Measurements from ENCODE around the gene VTCN1.

VTCN1 gene

GRCh38 chr1:117188170-117188815 is 22.4 kb downstream of the VTCN1 start:
- Mint-ChIP-seq H3K27ac (no peak overlapping the region), H3K4me1 (peaks cover 0 to 3% of the 10 kb centered on the region in 2 donors), H3K4me3 (no peak overlapping the region), H3K9me3 (peaks cover 4 to 5% of the 10 kb centered on the region in 2 donors), H3K36me3 (no peaks in the 10 kb centered on the region), H3K27me3 (peaks cover 0 to 12% of the 10 kb centered on the region in 2 donors)
- ATAC-seq (replicated peaks) (no peak), DNase-seq (no peak)

DNA sequence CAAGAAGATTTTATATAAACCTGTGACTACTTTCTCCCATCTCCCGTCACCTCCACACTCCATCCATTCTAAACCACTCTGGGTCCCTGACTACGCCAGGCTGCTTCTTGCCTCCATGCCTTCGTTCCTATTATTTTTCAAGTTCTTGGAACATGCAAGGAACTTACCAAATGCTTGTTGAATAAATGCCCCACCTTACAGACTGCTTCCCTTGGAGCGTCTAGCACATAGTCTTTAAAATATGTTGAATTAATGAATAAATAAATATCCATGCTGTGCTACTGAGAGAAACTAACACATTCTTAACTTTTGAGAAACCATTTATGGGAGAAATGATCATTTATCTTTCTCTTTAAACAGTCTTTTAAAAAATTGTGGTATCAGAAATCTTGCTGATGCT is 27.6 kb downstream of the VTCN1 start:
- Mint-ChIP-seq H3K27ac (no peak overlapping the region), H3K4me1 (no peaks in the 10 kb centered on the region), H3K4me3 (no peak overlapping the region), H3K9me3 (no peaks in the 10 kb centered on the region), H3K36me3 (no peaks in the 10 kb centered on the region), H3K27me3 (peaks cover 0 to 6% of the 10 kb centered on the region in 2 donors)
- DNase-seq = no peak
- ATAC-seq (replicated peaks) = no peak

GRCh38 chr1:117182319-117182718 is 28.4 kb downstream of the VTCN1 start:
- peaks cover 0 to 6% of the 10 kb centered on the region in 2 donors for H3K27me3 Mint-ChIP-seq
- no peaks in the 10 kb centered on the region for H3K4me1 Mint-ChIP-seq
- H3K36me3 Mint-ChIP-seq = no peaks in the 10 kb centered on the region
- no peak for DNase-seq
- no peak for ATAC-seq (replicated peaks)
- H3K27ac Mint-ChIP-seq = no peak overlapping the region
- no peaks in the 10 kb centered on the region for H3K9me3 Mint-ChIP-seq
- no peak overlapping the region for H3K4me3 Mint-ChIP-seq

GRCh38 chr1:117181630-117182041 is 29.1 kb downstream of the VTCN1 start:
- Mint-ChIP-seq H3K9me3 (no peaks in the 10 kb centered on the region), H3K27ac (no peak overlapping the region), H3K36me3 (no peaks in the 10 kb centered on the region), H3K27me3 (peaks cover 0 to 6% of the 10 kb centered on the region in 2 donors), H3K4me3 (no peak overlapping the region), H3K4me1 (no peaks in the 10 kb centered on the region)
- DNase-seq (no peak), ATAC-seq (replicated peaks) (peak in 1 of 2 donors; percentile 12)

GRCh38 chr1:117180147-117180967 is 30.4 kb downstream of the VTCN1 start:
- Mint-ChIP-seq H3K4me3 (no peak overlapping the region), H3K27me3 (no peaks in the 10 kb centered on the region), H3K36me3 (no peaks in the 10 kb centered on the region), H3K27ac (no peak overlapping the region), H3K4me1 (no peaks in the 10 kb centered on the region), H3K9me3 (no peaks in the 10 kb centered on the region)
- ATAC-seq (replicated peaks) (no peak), DNase-seq (no peak)

DNA sequence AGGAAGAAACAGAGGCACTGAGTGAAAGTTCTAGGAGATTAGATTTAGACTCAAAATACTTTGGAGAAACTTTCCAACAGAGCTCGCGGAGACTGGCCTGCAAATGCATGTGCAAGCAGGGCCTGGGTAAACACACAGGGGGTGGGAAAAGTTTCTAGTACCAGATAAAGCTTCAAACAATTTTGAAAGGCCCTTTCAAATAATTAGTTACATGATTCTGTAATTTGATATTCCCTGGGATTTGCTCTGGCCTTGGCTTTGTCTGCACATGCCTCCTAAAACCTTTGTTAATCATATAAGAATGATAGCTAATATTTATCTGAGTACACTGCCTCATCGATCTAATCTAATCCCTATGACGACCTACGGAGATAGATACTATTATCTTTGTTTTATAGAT is 31.3 kb downstream of the VTCN1 start:
- Mint-ChIP-seq H3K36me3 (no peaks in the 10 kb centered on the region), H3K9me3 (no peaks in the 10 kb centered on the region), H3K27me3 (no peaks in the 10 kb centered on the region), H3K4me3 (no peak overlapping the region), H3K4me1 (no peaks in the 10 kb centered on the region), H3K27ac (no peak overlapping the region)
- no peak for DNase-seq
- ATAC-seq (replicated peaks) = no peak

GRCh38 chr1:117178756-117179155 is 32.0 kb downstream of the VTCN1 start:
- DNase-seq (no peak), ATAC-seq (replicated peaks) (no peak)
- Mint-ChIP-seq H3K27ac (no peak overlapping the region), H3K27me3 (no peaks in the 10 kb centered on the region), H3K9me3 (no peaks in the 10 kb centered on the region), H3K4me1 (no peaks in the 10 kb centered on the region), H3K36me3 (no peaks in the 10 kb centered on the region), H3K4me3 (no peak overlapping the region)

DNA sequence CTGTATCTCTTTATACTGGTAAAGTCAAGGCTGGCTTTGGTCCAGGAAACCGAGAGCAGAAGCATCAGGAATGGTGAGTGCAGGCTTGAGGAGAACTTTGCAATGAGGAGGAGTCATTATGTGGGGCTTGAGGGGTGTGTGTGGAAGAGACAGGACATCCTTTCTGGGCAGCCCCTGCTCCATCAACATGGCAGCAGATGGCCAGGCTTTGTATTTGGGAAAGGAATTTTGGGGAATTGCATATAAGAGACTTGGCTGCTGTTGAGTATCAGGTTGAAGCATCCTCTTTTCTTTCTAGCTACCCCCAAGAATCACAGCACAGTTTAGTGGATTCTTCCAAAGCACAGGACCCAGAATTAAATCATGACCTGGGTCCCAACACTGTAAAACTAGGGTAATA is 33.4 kb downstream of the VTCN1 start:
- Mint-ChIP-seq H3K4me3 (no peak overlapping the region), H3K27me3 (no peaks in the 10 kb centered on the region), H3K9me3 (no peaks in the 10 kb centered on the region), H3K4me1 (no peaks in the 10 kb centered on the region), H3K27ac (no peak overlapping the region), H3K36me3 (no peaks in the 10 kb centered on the region)
- DNase-seq (no peak), ATAC-seq (replicated peaks) (no peak)

DNA sequence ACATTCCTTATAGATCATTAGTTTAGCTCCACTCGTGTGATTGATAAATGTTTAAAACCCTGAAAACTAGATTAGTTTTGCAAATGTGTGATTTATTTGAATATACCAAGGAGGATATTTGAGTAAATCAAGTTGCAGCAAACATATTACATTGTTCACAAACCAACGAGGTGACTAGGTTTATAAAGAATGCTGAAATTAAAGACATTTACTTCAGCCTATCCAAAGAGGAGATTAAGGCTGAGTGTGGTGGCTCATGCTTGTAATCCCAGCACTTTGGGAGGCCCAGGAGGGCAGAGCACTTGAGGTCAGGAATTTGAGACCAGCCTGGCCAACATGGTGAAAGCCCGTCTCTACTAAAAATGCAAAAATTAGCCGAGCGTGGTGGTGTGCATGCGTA is 34.1 kb downstream of the VTCN1 start:
- Mint-ChIP-seq H3K4me3 (no peak overlapping the region), H3K9me3 (no peaks in the 10 kb centered on the region), H3K4me1 (no peaks in the 10 kb centered on the region), H3K27ac (no peak overlapping the region), H3K27me3 (no peaks in the 10 kb centered on the region), H3K36me3 (no peaks in the 10 kb centered on the region)
- no peak for ATAC-seq (replicated peaks)
- no peak for DNase-seq

DNA sequence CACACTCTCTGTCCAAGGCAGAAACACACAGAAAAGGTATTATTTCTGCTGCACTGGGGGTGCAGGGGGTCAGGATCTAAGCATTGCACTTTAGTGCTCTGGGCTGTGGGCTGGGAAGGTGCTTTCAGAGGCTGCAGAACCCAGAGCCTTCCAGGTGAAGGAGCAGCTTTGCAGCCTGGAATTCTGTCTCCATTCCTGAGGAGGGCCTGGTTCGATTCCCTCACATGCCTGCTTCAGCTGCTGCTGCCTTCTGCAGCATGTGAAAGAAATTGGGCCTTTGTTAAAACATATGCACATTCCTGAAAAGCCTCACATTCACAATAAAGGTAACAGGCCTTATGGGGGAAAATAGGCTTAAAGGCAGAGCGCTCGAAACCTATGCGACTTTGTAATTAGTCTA is 35.9 kb downstream of the VTCN1 start:
- Mint-ChIP-seq H3K27ac (no peak overlapping the region), H3K27me3 (no peaks in the 10 kb centered on the region), H3K4me3 (no peak overlapping the region)

GRCh38 chr1:117173691-117174090 is 37.0 kb downstream of the VTCN1 start:
- Mint-ChIP-seq H3K9me3 (no peaks in the 10 kb centered on the region), H3K4me1 (no peaks in the 10 kb centered on the region), H3K36me3 (no peaks in the 10 kb centered on the region), H3K27me3 (no peaks in the 10 kb centered on the region), H3K27ac (no peak overlapping the region), H3K4me3 (no peak overlapping the region)
- no peak for ATAC-seq (replicated peaks)
- no peak for DNase-seq

More for the DNA sequence above, 35.9 kb downstream of the VTCN1 start:
- ATAC-seq (replicated peaks) = no peak
- Mint-ChIP-seq H3K36me3 (no peaks in the 10 kb centered on the region), H3K9me3 (no peaks in the 10 kb centered on the region), H3K4me1 (no peaks in the 10 kb centered on the region)
- no peak for DNase-seq

GRCh38 chr1:117173006-117173405 is 37.7 kb downstream of the VTCN1 start:
- Mint-ChIP-seq H3K4me3 (no peak overlapping the region), H3K9me3 (no peaks in the 10 kb centered on the region), H3K27ac (no peak overlapping the region), H3K27me3 (no peaks in the 10 kb centered on the region), H3K4me1 (no peaks in the 10 kb centered on the region), H3K36me3 (no peaks in the 10 kb centered on the region)
- DNase-seq (no peak), ATAC-seq (replicated peaks) (no peak)

DNA sequence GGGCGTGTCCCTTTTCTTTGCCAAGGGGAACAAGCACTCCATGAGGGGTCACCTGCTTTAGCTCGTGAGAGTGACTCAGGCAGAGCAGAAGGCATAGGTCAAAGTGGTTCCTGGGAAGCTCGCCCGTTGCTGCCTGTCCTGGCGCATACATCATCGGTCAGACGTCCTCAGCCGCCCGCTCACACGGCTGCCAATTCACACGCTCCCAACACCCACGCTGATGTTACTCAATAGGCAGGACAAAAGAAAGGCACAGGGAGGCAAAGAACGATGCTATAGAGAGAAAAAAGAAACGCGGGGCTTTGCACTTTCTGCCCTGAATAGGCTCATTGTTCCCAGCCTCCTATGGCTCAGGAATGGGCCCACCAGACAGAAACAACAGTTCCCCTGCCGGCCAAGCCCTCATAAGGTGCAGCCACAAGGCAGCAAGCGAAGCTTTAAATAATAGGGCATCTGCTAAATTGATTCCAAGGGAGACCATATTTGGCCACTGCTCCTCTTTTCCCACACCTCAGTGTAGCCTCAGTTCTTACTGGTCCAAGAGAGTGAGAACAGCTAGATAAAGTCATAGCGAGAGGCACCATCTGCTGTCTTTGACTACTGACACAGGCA is 38.7 kb downstream of the VTCN1 start:
- no peaks in the 10 kb centered on the region for H3K36me3 Mint-ChIP-seq
- no peak overlapping the region for H3K27ac Mint-ChIP-seq
- H3K4me1 Mint-ChIP-seq = no peaks in the 10 kb centered on the region
- ATAC-seq (replicated peaks) = no peak
- H3K4me3 Mint-ChIP-seq = no peak overlapping the region
- H3K27me3 Mint-ChIP-seq = no peaks in the 10 kb centered on the region
- no peak for DNase-seq
- peaks cover 0 to 2% of the 10 kb centered on the region in 2 donors for H3K9me3 Mint-ChIP-seq

GRCh38 chr1:117169871-117170596 is 40.7 kb downstream of the VTCN1 start:
- no peaks in the 10 kb centered on the region for H3K27me3 Mint-ChIP-seq
- no peaks in the 10 kb centered on the region for H3K36me3 Mint-ChIP-seq
- no peak overlapping the region for H3K27ac Mint-ChIP-seq
- no peaks in the 10 kb centered on the region for H3K4me1 Mint-ChIP-seq
- peaks cover 0 to 2% of the 10 kb centered on the region in 2 donors for H3K9me3 Mint-ChIP-seq
- ATAC-seq (replicated peaks) (no peak), DNase-seq (no peak)
- no peak overlapping the region for H3K4me3 Mint-ChIP-seq
